SK-N-SH treated with all-trans-retinoic acid at 6 μM for 48 hours (cell line): ENCODE results near the gene CDH16.

Experiments
- ATAC-seq: fragments of 200-7000 bp; cut with Tn5 transposase; 3 replicates; pipeline ENCODE4 v1.9.1; 2020; ENCODE audit warnings: mild to moderate bottlenecking, moderate library complexity
- BACH2 ChIP-seq: fragments of 250-450 bp; sonication (Bioruptor Pico); IDR thresholded peaks from 2 replicates; pipeline ENCODE4 v1.9.0; 2021; ENCODE audit warnings: mild to moderate bottlenecking, borderline replicate concordance
- CSDC2 ChIP-seq: fragments of 250-450 bp; sonication (Bioruptor Pico); IDR thresholded peaks from 2 replicates; pipeline ENCODE4 v1.5.0; 2020; ENCODE audit warnings: mild to moderate bottlenecking, moderate library complexity
- ESRRG ChIP-seq: fragments of 250-450 bp; sonication (Bioruptor Pico); IDR thresholded peaks from 2 replicates; pipeline ENCODE4 v1.6.1; 2021; ENCODE audit warnings: mild to moderate bottlenecking
- GLIS3 ChIP-seq: fragments of 250-450 bp; sonication (Bioruptor Pico); IDR thresholded peaks from 2 replicates; pipeline ENCODE4 v1.5.0; 2020; ENCODE audit warnings: mild to moderate bottlenecking, moderate library complexity
- ISL1 ChIP-seq: fragments of 250-450 bp; sonication (Bioruptor Pico); IDR thresholded peaks from 2 replicates; pipeline ENCODE4 v2.1.2; 2022; ENCODE audit warnings: mild to moderate bottlenecking, moderate library complexity
- PPARA ChIP-seq: fragments of 250-450 bp; sonication (Bioruptor Pico); IDR thresholded peaks from 2 replicates; pipeline ENCODE4 v1.5.0; 2020; ENCODE audit warnings: mild to moderate bottlenecking, borderline replicate concordance
- SNAI2 ChIP-seq: fragments of 250-450 bp; sonication (Bioruptor Pico); IDR thresholded peaks from 2 replicates; pipeline ENCODE4 v1.5.0; 2020; ENCODE audit warnings: mild to moderate bottlenecking, moderate library complexity
- TCF4 ChIP-seq: fragments of 250-450 bp; sonication (Bioruptor Pico); IDR thresholded peaks from 2 replicates; pipeline ENCODE4 v1.8.0; 2021; ENCODE audit warnings: mild to moderate bottlenecking, moderate library complexity, borderline replicate concordance
- TOX ChIP-seq: fragments of 250-450 bp; sonication (Bioruptor Pico); IDR thresholded peaks from 2 replicates; pipeline ENCODE4 v1.8.0; 2021; ENCODE audit warnings: mild to moderate bottlenecking, moderate library complexity, borderline replicate concordance
- ZC3H10 ChIP-seq: fragments of 250-450 bp; sonication (Bioruptor Pico); IDR thresholded peaks from 2 replicates; pipeline ENCODE4 v1.5.1; 2021; ENCODE audit warnings: mild to moderate bottlenecking, moderate library complexity
- ZFP3 ChIP-seq: fragments of 250-450 bp; sonication (Bioruptor Pico); IDR thresholded peaks from 2 replicates; pipeline ENCODE4 v1.5.0; 2020; ENCODE audit warnings: mild to moderate bottlenecking, moderate library complexity
- ZFP30 ChIP-seq: fragments of 450-650 bp; formaldehyde crosslinking; IDR thresholded peaks from 2 replicates; pipeline ENCODE4 v1.5.0; 2022; ENCODE audit warnings: mild to moderate bottlenecking, moderate library complexity
- ZNF565 ChIP-seq: fragments of 450-650 bp; formaldehyde crosslinking; conservative IDR thresholded peaks from 2 replicates; pipeline ENCODE4 v1.5.0; 2020; ENCODE audit warnings: low read depth, mild to moderate bottlenecking, moderate library complexity
- ZNF70 ChIP-seq: fragments of 450-650 bp; formaldehyde crosslinking; IDR thresholded peaks from 2 replicates; pipeline ENCODE4 v1.5.0; 2020; ENCODE audit warnings: mild to moderate bottlenecking, moderate library complexity
- ZNF8 ChIP-seq: fragments of 450-650 bp; formaldehyde crosslinking; IDR thresholded peaks from 2 replicates; pipeline ENCODE4 v1.5.0; 2020; ENCODE audit warnings: mild to moderate bottlenecking, moderate library complexity
- TF ChIP-seq, protein P1 (sequence below): fragments of 250-450 bp; sonication (Bioruptor Pico); IDR thresholded peaks from 2 replicates; pipeline ENCODE4 v1.5.1; 2021; ENCODE audit warnings: mild to moderate bottlenecking, moderate library complexity
- TF ChIP-seq, protein P2 (sequence below): fragments of 250-450 bp; sonication (Bioruptor Pico); IDR thresholded peaks from 2 replicates; pipeline ENCODE4 v1.5.1; 2020; ENCODE audit warnings: low read depth, mild to moderate bottlenecking, moderate library complexity
- TF ChIP-seq, protein P3 (sequence below): fragments of 250-450 bp; sonication (Bioruptor Pico); IDR thresholded peaks from 2 replicates; pipeline ENCODE4 v1.5.0; 2020; ENCODE audit warnings: mild to moderate bottlenecking, moderate library complexity

Gene CDH16

DNA sequence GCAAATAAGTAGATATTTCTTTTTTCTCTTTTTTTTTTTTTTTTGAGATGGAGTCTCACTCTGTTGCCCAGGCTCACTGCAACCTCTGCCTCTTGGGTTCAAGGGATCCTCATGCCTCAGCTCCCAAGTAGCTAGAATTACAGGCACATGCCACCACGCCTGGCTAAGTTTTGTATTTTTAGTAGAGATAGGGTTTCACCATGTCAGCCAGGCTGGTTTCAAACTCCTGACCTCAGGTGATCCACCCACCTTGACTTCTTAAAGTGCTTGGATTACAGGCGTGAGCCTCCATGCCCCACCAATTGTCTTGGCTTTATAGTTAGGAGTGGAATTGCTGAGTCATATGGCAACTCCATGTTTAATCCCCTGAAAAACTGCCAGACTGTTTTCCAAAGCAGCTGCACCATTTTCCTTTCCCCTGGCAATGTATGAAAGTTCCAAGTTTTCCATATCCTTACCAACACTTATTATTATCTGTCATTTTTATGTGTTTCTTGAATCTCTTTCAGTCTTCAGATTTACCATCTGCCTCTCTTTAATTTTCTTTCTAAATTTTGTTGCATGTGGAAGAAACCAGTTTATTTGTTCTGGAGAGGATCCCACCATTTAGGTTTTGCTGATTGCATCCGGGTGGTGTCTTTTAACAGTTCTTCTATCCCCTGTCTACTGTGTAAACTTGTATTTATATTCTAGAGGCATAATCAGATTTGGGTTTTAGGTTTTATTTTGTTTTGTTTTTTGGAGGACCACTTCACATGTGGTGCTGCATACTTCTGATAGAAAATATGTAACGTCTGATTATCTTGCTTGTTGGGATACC lies 32.5 kb upstream of the CDH16 start:
- ATAC-seq: no peak
- TF ChIP-seq ZFP3 (CRISPR knock-in tag): no peak
- no peak for TF ChIP-seq PPARA (CRISPR knock-in tag)
- TF ChIP-seq, protein P1, sequence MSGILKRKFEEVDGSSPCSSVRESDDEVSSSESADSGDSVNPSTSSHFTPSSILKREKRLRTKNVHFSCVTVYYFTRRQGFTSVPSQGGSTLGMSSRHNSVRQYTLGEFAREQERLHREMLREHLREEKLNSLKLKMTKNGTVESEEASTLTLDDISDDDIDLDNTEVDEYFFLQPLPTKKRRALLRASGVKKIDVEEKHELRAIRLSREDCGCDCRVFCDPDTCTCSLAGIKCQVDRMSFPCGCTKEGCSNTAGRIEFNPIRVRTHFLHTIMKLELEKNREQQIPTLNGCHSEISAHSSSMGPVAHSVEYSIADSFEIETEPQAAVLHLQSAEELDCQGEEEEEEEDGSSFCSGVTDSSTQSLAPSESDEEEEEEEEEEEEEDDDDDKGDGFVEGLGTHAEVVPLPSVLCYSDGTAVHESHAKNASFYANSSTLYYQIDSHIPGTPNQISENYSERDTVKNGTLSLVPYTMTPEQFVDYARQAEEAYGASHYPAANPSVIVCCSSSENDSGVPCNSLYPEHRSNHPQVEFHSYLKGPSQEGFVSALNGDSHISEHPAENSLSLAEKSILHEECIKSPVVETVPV (CRISPR knock-in tag): no peak
- no peak for TF ChIP-seq ISL1
- TF ChIP-seq ZC3H10: no peak
- TF ChIP-seq, all 23 proteins: peak for 0

- TF ChIP-seq ISL1 (no peak), ZNF70 (CRISPR knock-in tag) (no peak), ZFP30 (CRISPR knock-in tag) (no peak), ZNF565 (CRISPR knock-in tag) (no peak), CSDC2 (CRISPR knock-in tag) (no peak), ZC3H10 (no peak), BACH2 (CRISPR knock-in tag) (no peak), ZNF8 (CRISPR knock-in tag) (no peak), TCF4 (CRISPR knock-in tag) (no peak), TOX (CRISPR knock-in tag) (no peak)
- TF ChIP-seq, protein P2, sequence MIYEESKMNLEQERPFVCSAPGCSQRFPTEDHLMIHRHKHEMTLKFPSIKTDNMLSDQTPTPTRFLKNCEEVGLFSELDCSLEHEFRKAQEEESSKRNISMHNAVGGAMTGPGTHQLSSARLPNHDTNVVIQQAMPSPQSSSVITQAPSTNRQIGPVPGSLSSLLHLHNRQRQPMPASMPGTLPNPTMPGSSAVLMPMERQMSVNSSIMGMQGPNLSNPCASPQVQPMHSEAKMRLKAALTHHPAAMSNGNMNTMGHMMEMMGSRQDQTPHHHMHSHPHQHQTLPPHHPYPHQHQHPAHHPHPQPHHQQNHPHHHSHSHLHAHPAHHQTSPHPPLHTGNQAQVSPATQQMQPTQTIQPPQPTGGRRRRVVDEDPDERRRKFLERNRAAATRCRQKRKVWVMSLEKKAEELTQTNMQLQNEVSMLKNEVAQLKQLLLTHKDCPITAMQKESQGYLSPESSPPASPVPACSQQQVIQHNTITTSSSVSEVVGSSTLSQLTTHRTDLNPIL: no peak
- TF ChIP-seq, protein P1 (CRISPR knock-in tag): no peak
- TF ChIP-seq, protein P3, sequence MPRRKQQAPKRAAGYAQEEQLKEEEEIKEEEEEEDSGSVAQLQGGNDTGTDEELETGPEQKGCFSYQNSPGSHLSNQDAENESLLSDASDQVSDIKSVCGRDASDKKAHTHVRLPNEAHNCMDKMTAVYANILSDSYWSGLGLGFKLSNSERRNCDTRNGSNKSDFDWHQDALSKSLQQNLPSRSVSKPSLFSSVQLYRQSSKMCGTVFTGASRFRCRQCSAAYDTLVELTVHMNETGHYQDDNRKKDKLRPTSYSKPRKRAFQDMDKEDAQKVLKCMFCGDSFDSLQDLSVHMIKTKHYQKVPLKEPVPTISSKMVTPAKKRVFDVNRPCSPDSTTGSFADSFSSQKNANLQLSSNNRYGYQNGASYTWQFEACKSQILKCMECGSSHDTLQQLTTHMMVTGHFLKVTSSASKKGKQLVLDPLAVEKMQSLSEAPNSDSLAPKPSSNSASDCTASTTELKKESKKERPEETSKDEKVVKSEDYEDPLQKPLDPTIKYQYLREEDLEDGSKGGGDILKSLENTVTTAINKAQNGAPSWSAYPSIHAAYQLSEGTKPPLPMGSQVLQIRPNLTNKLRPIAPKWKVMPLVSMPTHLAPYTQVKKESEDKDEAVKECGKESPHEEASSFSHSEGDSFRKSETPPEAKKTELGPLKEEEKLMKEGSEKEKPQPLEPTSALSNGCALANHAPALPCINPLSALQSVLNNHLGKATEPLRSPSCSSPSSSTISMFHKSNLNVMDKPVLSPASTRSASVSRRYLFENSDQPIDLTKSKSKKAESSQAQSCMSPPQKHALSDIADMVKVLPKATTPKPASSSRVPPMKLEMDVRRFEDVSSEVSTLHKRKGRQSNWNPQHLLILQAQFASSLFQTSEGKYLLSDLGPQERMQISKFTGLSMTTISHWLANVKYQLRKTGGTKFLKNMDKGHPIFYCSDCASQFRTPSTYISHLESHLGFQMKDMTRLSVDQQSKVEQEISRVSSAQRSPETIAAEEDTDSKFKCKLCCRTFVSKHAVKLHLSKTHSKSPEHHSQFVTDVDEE (CRISPR knock-in tag): no peak
- ATAC-seq: no peak
These were observed 31.8 kb upstream of the CDH16 start for GRCh38 chr16:66950437-66950836.

- no peak for ATAC-seq
- TF ChIP-seq TCF4 (CRISPR knock-in tag) (no peak), ESRRG (CRISPR knock-in tag) (no peak), BACH2 (CRISPR knock-in tag) (no peak), ZNF70 (CRISPR knock-in tag) (no peak), ZFP30 (CRISPR knock-in tag) (no peak), GLIS3 (CRISPR knock-in tag) (no peak), TOX (CRISPR knock-in tag) (no peak), SNAI2 (no peak), ZNF8 (CRISPR knock-in tag) (no peak), CSDC2 (CRISPR knock-in tag) (no peak), ISL1 (no peak), ZFP3 (CRISPR knock-in tag) (no peak), PPARA (CRISPR knock-in tag) (no peak)
- TF ChIP-seq, protein P2: no peak
- TF ChIP-seq, protein P3 (CRISPR knock-in tag): no peak
These were observed 30.8 kb upstream of the CDH16 start for GRCh38 chr16:66949472-66949871.
